GM21526 (cell line): ENCODE measurements around the gene ALDH1A1.
"Not testable (repeated sequence)": the region's sequence is repeated elsewhere in the genome, so short reads cannot be mapped to it uniquely, and the experiment has no call there.

Experiments used
- ATAC-seq: cut with Tn5 transposase; IDR thresholded peaks from one replicate; pipeline ENCODE4 v1.9.1; 2021; ENCODE audit warnings: moderate library complexity; ENCODE audit not compliant: unreplicated experiment, low FRiP score

Gene ALDH1A1

DNA sequence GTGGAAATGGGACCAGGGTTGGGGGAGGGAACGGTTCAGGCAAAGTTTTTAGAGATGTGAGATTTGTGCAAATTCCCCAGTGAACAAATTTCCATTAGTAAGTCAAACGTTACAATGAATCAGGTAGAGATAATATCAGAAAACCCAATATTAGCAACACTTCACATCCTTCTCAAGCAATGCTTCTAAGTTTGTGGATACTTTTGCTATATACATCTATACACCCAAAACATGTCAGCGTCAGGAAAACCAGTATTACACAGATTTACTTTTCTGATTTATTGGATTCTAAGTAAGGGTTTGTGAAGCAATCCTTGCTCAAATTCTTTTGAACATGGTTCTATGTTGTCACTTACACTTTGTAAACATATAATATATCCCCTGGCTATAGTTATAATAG, 6.5 kb downstream of the ALDH1A1 start:
- ATAC-seq = no peak

DNA sequence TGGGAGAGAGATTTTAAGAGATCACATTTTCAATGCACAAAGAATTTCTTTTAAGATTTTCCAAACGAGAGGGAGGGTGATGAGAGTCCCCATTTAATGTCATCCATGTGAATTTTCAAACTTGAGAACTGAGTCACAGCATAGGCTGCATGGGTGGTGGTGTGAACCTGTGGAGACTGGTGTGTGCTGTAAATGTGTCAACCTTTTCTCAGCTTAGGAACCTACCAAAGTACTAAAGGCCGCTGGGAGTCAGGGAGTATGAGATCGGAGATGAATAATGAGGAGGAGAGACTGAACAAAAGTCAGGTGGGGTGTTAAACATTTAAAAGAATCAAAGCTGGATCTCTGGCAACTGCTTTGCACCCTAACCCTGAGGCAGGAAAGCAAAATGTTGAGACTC, 7.5 kb downstream of the ALDH1A1 start:
- no peak for ATAC-seq

DNA sequence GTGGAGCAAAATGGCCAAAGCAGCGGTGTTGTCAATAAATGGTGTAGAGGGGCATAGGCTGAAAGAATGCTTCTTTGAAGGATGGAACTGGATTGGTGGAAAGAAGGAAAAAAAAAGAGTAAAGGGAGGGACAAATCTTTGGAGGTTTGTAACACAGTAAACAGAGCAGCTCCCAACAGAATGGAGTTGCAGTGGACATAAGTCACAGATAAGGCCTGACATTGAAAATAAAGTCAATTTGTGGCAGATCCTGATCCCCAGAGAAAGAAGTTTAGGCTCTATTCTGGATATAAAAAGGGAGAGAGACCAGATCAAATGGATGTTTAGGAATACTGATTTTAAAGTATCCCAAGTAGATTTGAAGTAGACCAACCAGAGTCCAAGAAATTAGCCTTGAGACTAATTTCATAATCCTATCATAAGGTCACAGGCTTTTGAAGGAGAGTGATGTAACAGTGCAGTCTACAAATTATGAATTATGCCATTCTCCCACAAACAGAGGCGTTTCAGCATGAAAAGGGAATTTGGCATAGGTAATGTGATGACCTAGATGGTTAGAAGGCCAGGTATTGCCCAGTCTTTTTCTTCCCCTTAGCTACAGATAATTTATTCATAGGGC, 8.9 kb downstream of the ALDH1A1 start:
- no peak for ATAC-seq

DNA sequence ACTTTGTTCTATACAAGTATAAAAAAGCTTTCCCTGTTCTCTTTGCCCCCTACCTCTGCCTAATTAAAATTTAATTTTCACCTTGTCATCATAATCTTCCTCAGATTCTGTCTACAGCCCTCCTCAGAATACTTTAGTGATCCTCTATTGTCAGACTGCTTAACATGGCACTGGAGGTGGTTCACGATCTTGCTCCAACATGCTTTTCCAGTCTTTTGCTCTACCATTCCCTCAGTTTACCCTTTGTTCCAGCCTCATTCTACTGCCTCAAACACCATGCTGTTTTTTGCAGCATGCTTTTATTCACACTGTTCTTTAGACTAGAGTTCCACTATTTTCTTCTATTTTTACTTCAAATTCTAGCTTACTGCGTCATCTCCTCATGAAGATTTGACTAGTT, 10.4 kb downstream of the ALDH1A1 start:
- no peak for ATAC-seq

DNA sequence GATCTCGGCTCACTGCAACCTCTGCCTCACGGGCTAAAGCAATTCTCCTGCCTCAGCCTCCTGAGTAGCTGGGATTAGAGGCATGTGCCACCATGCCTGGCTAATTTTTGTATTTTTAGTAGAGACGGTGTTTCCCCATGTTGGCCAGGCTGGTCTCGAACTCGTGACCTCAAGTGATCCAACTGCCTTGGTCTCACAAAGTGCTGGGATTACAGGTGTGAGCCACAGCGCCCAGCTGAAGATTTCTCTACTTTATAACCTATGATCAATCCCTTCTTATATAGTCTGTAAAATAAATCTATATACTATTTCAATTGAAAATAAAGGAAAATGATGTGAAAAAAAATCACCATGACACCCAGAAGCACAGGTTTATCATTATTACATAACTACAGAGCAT, 13.3 kb downstream of the ALDH1A1 start:
- not testable (repeated sequence) for ATAC-seq

DNA sequence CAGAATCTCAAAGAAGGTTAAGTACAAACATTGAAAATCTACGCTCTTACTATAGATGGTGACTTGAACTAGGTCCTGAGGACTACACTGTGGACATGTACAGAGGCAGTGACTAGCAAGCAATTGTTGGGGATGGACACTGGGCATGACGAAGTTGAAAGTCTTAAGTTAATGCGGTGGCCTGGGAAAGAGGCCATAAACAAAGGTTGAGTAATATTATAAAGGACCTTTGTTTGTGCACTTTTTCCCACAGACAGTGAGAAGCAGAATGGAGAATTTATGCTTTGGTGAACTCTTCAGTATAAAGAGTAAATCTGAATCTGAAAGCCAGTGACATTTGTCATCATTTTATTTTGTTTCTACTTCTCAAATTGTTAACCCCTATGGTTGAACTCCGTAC, 15.3 kb downstream of the ALDH1A1 start:
- ATAC-seq = no peak

DNA sequence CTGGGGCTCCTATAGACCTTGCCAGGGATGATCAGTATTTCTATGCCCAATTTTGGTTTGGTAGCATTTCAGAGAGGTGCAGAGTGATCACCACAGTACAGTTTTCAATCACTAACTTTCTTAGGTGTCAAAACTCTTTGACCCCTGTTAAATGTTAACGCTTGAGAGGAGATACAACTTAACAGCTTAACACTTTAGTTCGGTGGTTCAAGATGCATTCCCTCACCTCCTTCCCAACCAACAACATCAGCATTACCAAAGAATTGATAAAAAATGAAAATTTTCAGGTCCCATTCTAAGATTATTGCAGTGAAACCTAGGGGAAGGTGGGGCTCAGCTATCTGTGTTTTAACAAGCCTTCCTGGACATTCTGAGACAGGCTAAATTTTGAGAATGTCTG, 16.2 kb downstream of the ALDH1A1 start:
- ATAC-seq = no peak

DNA sequence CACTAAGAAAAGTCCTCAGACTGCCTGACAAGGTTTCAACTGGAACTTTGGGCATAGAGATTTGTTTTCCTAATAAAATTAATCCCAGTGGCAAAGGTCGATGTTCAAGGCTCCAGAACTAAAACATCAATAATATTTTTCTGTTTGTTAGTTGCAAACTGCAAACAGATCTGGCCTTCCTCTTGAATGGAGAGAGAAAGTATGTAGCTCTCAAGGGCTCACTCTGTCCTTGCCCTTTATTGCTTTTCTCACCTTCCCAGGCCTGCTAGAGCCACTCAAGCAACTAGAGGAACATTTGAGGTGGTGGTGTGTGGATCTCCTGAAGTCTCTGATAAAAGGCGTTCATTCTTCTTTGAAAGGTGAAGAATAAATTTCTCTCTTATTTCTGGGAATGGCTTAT, 16.6 kb downstream of the ALDH1A1 start:
- ATAC-seq = no peak

DNA sequence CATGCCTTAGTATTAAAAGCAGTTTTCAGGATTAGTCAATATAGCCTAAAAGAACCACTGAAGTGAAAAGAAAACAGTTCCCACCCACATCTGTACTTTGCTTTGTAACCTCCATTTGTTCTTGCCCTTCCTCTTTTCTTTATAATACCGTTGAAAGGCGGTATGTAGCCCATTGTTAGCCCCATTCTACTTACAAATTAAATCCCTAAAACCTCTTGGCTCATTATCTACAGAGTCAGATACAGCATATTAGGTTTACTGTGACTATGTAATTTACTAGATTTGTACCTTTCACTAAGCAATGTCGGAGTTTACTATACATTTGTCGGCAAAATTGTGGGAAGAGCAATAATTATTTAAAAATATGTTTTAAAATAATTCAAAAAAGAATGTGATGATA, 17.3 kb downstream of the ALDH1A1 start:
- ATAC-seq = no peak

DNA sequence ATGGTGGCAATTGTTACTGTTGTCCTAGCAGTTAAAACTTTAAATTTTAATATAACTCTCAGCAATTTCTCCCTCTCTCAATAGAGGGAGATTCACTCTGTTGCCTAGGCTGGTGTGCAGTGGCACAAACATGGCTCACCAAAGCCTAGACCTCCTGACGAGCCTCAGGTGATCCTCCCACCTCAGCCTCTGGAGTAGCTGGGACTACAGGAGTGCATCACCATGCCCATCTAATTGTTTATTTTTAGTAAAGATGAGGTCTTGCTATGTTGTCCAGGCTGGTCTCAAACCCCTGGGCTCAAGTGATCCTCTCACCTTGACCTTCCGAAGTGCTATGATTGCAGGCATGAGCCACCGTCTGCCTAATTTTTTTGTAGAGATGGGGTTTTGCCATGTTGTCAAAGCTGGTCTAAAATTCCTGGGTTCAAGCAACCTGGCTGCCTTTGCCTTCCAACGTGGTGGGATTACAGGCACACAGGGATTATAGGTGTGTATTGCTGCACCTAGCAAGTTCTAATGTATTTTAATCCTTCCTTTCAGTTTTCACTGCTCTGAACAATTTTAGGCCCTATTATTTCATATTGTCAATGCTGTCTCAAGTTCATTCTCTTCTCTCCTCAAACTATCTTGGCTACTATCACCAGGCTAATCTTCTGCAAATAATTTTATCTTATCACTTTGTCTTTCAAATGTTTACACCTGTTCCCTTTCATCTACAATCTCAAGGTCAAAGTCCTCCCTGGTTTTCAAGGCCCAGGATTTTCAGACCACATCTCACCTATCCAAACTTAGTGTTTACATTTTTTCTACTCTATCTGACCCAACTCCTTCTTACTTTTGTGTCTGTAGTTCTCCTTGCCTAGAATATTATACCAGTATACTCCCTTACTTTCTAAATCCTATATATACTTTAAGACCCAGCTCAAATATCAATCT, 18.9 kb downstream of the ALDH1A1 start:
- ATAC-seq = no peak

DNA sequence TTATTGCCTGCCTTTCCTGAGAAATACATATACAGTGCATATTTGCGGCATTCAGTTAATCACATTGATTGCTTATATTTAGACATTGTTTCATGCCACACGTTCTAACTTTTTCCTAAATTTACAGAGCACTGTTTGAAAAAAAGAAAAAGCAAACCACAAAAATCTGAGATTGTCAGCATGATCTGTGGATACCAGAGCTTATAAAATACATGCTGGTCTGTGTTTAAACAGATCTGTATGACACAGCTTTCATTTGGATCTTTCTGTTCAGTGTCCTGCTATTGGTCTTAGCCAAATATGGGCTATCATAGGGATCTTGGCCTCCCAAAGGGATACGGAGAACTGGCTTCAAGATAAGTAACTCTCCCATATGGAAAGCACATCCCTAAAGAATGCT, 20.2 kb downstream of the ALDH1A1 start:
- no peak for ATAC-seq

DNA sequence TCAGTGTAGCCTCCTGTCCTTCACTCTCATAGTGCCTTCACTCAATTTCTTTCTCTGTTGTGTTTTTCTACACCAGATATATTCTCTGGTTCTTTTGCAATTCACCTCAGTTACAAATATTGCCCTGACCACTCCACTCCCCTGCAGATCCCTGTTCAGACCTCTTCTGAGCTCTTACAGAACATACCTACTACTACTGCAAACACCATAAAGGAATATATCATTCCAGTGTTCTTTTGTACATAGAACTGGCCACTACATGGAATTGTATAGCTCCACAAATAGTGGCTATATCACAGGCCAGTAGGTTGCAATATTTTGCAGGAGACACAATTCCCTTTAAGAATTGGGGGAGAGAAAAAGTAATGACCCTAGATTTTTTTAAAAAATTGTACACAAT, 21.0 kb downstream of the ALDH1A1 start:
- ATAC-seq = no peak

DNA sequence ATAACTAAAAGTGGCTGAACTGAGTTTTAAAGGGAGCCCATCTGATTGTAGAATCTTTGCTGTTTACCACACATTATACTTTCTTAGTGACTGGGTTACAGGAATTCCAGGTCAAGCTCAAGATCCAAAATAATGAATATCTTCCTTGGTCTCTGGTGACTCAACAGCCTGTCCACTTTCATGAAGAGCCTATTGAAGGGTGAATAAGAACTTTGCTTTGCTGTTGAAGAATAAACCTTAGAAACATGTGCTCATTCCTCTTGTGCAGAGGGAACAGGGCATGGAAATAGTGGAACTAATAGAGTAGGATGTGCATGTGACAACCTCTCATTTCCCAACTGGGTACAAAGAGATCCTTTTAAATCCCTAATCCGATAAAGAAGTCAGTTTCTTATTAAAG, 21.4 kb downstream of the ALDH1A1 start:
- ATAC-seq = no peak

DNA sequence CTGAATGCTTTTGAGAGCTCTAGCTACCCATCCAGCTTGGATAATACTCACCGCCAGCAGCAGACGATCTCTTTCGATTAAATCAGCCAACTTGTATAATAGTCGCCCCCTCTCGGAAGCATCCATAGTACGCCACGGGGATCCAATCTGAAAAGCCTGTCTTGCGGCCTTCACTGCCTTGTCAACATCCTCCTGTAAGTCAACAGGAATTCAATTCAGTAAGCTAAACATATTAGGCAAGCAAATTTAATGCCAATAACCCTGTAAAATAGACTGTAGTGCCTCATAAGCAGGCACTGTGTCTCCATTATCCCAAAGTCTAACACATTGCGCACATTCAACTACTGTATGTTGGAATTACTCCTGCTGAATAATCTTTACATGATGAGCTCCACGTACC, 22.0 kb downstream of the ALDH1A1 start:
- no peak for ATAC-seq

DNA sequence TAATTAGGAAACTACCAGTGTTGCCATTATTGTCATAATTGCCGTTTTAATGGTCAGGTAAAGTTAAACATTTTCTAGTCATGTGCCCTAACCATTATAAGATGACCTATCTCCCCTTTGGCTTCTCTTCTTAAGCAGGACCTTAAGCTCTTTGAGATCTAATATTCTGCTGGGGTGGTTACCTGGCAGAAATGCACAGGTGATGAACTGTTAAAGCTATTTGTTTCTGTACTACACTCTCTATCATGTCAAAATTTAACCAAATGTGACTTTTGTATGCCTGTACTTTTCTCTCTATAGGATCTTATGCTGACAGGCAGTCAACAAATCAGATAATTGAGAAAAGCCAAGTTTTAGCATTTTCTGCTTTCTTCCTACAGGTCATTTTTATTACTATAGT, 23.3 kb downstream of the ALDH1A1 start:
- ATAC-seq = no peak

DNA sequence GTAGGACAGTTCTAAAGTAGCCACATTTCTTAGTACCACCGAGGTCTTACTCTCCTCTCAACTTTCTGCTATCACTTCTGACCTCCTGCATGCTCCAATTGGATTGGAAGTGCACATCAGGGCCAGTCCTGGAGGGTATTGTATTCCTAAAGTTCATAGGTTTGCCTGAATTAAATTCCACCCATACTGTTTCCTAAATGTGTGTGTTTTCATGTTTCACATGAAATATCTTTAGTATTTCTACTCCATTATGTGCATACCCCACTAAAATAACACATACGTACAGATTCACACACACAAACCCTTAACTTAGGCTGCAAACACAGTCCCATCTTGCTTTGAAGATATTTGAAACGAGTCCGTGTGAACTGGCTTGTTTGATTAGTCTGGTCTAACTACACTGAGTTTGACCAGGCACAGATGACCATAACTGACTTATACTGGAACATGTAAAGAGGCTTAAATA, 24.8 kb downstream of the ALDH1A1 start:
- ATAC-seq = no peak

DNA sequence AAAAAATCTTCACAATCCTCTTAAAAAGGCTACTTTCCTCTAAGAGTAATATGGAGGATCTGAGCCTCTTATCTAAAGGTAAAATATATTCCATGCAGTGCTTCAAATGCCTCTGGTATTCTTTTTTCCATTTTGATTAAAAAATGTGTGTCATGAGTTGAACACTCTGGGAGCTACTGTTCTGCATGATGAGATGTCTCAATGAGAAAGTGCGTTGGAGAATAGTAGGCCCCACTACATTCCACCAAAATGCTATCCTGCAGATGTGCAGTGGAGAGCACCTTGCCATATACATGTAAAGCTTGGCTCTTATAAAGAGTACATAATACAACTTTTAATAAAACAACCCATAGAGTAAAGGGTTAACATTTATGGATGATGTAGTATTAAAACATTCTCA, 26.3 kb downstream of the ALDH1A1 start:
- no peak for ATAC-seq

DNA sequence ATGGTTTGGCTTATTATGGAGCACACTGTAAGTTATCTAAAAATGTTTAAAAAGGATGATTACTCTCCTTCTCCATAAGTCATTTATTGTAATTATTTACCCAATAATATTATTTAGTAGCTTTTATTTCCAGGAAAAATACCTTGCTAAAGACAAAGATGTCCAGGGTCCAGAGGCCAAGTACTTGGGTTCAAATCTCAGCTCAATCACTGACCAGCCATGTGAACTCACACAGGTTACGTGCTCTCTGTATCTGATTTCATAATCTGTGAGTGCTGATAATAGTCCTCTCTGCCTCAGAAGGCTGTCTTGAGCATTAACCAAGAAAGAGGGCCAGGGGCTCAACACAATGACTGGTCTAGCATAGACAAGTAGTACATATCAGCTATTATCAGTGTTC, 27.0 kb downstream of the ALDH1A1 start:
- no peak for ATAC-seq

DNA sequence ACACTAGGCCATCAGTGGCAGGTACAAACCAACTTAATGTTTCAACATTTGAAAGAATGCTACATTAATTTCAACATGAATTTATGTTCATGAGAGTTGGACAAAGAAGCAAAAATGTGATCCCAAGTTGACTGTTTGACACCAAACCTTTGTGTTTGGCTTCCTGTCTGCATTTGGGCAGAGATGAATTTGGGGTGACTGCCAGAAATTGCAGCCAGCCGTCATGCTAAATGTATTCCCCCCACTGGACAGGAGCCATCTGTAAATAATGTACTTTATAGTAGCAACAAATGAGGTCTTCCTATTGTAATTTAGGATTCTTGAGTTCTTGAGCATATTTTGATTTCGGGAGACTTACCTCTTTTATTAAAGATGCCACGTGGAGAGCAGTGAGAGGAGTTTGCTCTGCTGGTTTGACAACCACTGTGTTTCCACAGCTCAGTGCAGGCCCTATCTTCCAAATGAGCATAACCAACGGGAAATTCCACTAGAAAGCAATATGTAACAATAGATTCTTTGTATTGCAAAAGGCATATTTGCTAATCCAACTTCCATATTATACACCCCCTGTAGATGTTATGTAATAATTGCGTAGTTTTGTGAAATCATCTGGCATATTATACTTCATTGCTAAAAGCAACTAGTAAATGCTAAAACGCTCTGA, 27.6 kb downstream of the ALDH1A1 start:
- no peak for ATAC-seq

DNA sequence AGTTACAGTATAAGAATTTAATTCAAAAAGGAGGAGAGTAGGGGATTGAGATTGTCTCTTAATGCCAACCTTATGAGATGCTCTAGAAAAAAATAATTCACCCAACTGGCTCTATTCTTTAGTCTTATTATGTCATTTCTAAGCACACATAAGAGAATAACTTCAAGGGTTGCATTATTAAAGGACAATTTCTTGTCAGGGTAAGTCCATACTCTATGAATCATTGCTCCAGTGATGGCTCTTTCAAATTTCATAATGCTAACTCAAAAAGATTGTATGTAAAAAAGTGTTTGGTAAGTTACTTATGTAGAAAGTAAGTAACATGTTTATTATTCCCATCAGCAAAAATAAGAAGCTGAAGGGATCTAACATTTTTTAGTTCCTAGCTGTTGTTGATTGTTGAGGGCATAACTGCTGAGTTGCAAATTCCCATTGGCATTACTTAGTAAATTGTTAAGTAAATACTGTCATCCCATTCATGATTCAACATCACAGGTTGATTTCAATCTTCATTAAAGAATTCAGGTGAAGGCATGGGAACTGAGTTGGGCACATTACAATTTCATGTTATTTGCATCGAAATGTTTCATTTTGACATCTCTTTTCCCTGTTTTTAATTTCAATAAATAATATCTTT, 28.6 kb downstream of the ALDH1A1 start:
- ATAC-seq = no peak

DNA sequence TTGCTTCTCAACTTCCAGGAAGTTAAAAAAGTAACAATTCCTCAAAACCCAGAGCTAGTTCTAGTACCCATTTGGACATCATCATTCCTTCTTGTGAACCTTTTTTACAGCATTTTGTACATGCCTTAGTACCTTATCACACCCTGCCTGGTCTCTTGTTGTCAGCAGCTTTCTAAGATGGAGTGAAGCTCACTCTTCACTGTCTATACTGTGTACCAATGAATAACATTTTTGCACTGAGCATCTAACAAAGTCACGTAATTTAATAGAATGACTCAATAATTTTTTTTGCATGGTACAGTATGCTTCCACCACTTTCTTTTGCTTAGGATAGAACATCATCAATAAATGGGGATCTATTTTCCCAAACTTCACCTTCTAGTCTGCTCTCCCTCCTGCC, 29.8 kb downstream of the ALDH1A1 start:
- no peak for ATAC-seq
